HEK293 (cell line): ENCODE measurements around the gene UTRN.

Experiments used
- CTCF ChIP-seq: fragments of 450-650 bp; formaldehyde crosslinking; IDR thresholded peaks from 2 replicates; pipeline ENCODE4 v1.5.1; 2016; ENCODE audit warnings: missing biosample characterization, missing genetic modification characterization
- GLI4 ChIP-seq: fragments of 450-650 bp; formaldehyde crosslinking; IDR thresholded peaks from 2 replicates; pipeline ENCODE4 v1.5.1; 2016; ENCODE audit warnings: missing biosample characterization, missing genetic modification characterization
- PRDM4 ChIP-seq: fragments of 450-650 bp; formaldehyde crosslinking; IDR thresholded peaks from 2 replicates; pipeline ENCODE4 v1.5.1; 2017; ENCODE audit warnings: missing biosample characterization, missing genetic modification characterization
- ZNF133 ChIP-seq: fragments of 450-650 bp; formaldehyde crosslinking; IDR thresholded peaks from 2 replicates; pipeline ENCODE4 v1.5.1; 2016; ENCODE audit warnings: missing biosample characterization, missing genetic modification characterization
- ZSCAN30 ChIP-seq: fragments of 450-650 bp; IDR thresholded peaks from 2 replicates; pipeline ENCODE4 v1.5.1; 2018; ENCODE audit warnings: missing biosample characterization, mild to moderate bottlenecking, missing genetic modification characterization, moderate library complexity

- no peak for TF ChIP-seq CTCF (tag by site-specific recombination)
- no peak for TF ChIP-seq GLI4 (tag by site-specific recombination)
- no peak for TF ChIP-seq ZNF133
- TF ChIP-seq PRDM4 (tag by site-specific recombination) = no peak
- no peak for TF ChIP-seq ZSCAN30 (tag by site-specific recombination)
These were observed 16.3 kb upstream of the UTRN start for GRCh38 chr6:144268794-144269349.
